Loucy (cell line): ENCODE data around the gene UBE3C.

Experiments used
- H2AFZ ChIP-seq: fragments of 200-600 bp; sonication (generic); 2 replicates; pipeline ENCODE4 v1.6.0; 2016; ENCODE audit warnings: antibody characterized with exemption, mild to moderate bottlenecking, low read length, moderate library complexity
- H3F3A ChIP-seq: fragments of 200-600 bp; 2 replicates; pipeline ENCODE4 v1.6.0; 2016; ENCODE audit warnings: antibody characterized with exemption, low read depth, mild to moderate bottlenecking
- H3K27me3 ChIP-seq: fragments of 200-600 bp; sonication (generic); 2 replicates; pipeline ENCODE4 v1.6.1; 2014; ENCODE audit warnings: low read length, mild to moderate bottlenecking; ENCODE audit not compliant: insufficient read depth, poor library complexity, severe bottlenecking
- H3K36me3 ChIP-seq: fragments of 200-600 bp; sonication (generic); 2 replicates; pipeline ENCODE4 v1.6.1; 2016; ENCODE audit warnings: low read length; ENCODE audit not compliant: insufficient read depth
- H3K4me1 ChIP-seq: fragments of 200-600 bp; sonication (generic); 2 replicates; pipeline ENCODE4 v1.5.1; 2014; ENCODE audit warnings: low read length, mild to moderate bottlenecking; ENCODE audit not compliant: insufficient read depth, poor library complexity, severe bottlenecking
- H3K4me2 ChIP-seq: fragments of 200-600 bp; sonication (generic); 2 replicates; pipeline ENCODE4 v1.6.0; 2014; ENCODE audit warnings: antibody characterized with exemption, low read length, low read depth, mild to moderate bottlenecking; ENCODE audit not compliant: poor library complexity, severe bottlenecking
- H3K4me3 ChIP-seq: fragments of 200-600 bp; sonication (generic); 2 replicates; pipeline ENCODE4 v1.5.1; 2014; ENCODE audit warnings: low read length, mild to moderate bottlenecking, mixed read lengths; ENCODE audit not compliant: poor library complexity, severe bottlenecking
- H3K79me2 ChIP-seq: fragments of 200-600 bp; sonication (generic); 2 replicates; pipeline ENCODE4 v1.6.1; 2014; ENCODE audit warnings: low read length; ENCODE audit not compliant: insufficient read depth
- H3K9ac ChIP-seq: fragments of 200-600 bp; sonication (generic); 2 replicates; pipeline ENCODE4 v1.6.0; 2014; ENCODE audit warnings: mild to moderate bottlenecking, low read depth, low read length, moderate library complexity; ENCODE audit not compliant: poor library complexity, severe bottlenecking
- H3K9me2 ChIP-seq: fragments of 200-600 bp; sonication (generic); replicated peaks from 2 replicates; pipeline ENCODE4 v1.6.1; 2016; ENCODE audit warnings: low read depth, low read length, mixed read lengths
- H3K9me3 ChIP-seq: fragments of 200-600 bp; sonication (generic); 2 replicates; pipeline ENCODE4 v1.6.1; 2014; ENCODE audit warnings: mild to moderate bottlenecking, antibody characterized with exemption, low read length, low read depth; ENCODE audit not compliant: insufficient read depth
- H4K20me1 ChIP-seq: fragments of 200-600 bp; sonication (generic); 2 replicates; pipeline ENCODE4 v1.6.0; 2014; ENCODE audit warnings: antibody characterized with exemption, low read length, mild to moderate bottlenecking; ENCODE audit not compliant: insufficient read depth, poor library complexity, severe bottlenecking
- CTCF ChIP-seq: fragments of 200-600 bp; sonication (generic); conservative IDR thresholded peaks from 2 replicates; pipeline ENCODE4 v1.5.1; 2014; ENCODE audit warnings: mild to moderate bottlenecking, antibody characterized with exemption, low read length
- EZH2phosphoT487 ChIP-seq: fragments of 200-600 bp; IDR thresholded peaks from 2 replicates; pipeline ENCODE4 v1.6.1; 2018; ENCODE audit warnings: antibody characterized with exemption, mild to moderate bottlenecking, moderate library complexity, borderline replicate concordance

UBE3C gene

DNA sequence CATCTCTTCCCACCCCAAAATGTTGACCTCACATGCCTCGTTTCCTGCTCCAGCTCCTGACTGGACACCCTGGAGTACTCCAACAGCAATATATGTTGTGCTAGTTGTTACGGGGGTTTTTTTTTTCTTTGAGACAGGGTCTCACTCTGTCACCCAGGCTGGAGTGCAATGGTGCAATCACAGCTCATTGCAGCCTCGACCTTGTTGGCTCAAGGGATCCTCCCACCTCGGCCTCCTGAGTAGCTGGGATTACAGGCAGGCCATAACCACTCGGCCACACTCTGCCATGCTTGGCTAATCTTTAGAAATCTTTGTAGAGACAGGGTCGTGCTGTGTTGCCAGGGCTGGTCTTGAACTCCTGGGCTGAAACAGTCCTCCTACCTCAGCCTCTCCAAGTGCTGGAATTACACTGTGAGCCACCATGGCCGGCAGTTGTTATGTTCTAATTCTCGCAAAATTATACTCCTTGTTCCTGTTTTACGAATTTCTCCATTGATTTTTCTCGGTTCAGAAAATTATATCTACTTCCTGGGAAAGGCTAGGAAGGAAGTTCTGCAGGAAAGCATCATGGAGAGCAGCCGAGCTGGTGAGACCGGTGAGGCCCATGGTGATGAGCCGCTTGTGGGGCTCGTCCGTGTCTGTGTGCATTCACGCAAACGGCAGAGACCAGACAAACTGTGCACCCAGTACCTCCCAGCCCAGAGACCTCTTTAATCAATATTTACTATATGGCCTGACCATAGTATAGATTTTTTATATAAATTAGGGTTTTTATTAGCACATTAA is 145.7 kb downstream of the UBE3C start:
- Histone ChIP-seq H3K9ac (no peak overlapping the region), H3K9me3 (no peaks in the 10 kb centered on the region), H3K4me2 (no peak overlapping the region), H3K36me3 (no peaks in the 10 kb centered on the region), H3K79me2 (no peaks in the 10 kb centered on the region), H3K9me2 (no peaks in the 10 kb centered on the region), H3K4me3 (no peak overlapping the region), H3F3A (no peaks in the 10 kb centered on the region), H3K4me1 (no peaks in the 10 kb centered on the region), H3K27me3 (no peaks in the 10 kb centered on the region), H4K20me1 (no peaks in the 10 kb centered on the region), H2AFZ (no peak overlapping the region)
- TF ChIP-seq CTCF = no peak
- no peak for TF ChIP-seq EZH2phosphoT487

DNA sequence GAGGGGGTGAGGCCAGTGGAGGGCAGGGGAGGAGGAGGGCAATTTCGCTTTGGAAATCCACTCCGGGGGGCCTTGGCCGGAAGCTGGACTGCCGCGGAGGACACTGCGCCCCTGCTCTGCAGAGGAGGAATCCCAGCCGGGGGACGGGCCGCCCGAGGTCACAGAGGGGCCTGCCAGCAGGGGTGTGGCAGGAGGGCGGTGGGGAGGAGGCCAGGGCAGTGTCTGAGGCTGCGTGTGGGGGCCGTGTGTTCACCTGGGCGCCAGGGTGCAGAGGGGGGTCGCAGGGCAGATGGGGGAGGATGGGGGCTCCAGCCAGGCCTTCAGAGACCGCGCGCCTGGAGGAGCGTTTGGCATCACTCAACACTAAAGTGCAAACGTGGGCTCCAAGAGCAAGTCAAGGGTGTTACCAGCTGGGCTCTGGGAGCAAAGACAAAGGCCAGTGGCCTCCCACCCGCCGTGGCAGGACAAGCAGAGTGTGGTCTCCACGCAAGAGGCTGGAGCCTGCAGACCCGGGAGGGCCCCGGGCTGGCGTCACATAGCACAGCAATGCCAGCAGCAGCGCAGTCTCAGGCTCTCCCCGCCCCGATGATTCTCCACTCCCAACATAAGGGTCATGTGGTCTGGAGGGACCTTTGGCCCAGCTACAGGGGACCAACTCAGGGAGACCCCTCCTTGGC is 152.8 kb downstream of the UBE3C start:
- H3K9me2 ChIP-seq = no peaks in the 10 kb centered on the region
- H2AFZ ChIP-seq = no peak overlapping the region
- no peak overlapping the region for H3K4me2 ChIP-seq
- H4K20me1 ChIP-seq = no peaks in the 10 kb centered on the region
- no peaks in the 10 kb centered on the region for H3K9me3 ChIP-seq
- H3K79me2 ChIP-seq = no peaks in the 10 kb centered on the region
- H3K36me3 ChIP-seq = no peaks in the 10 kb centered on the region
- H3K4me3 ChIP-seq = no peak overlapping the region
- no peaks in the 10 kb centered on the region for H3K27me3 ChIP-seq
- H3F3A ChIP-seq = no peaks in the 10 kb centered on the region
- no peaks in the 10 kb centered on the region for H3K4me1 ChIP-seq
- no peak for TF ChIP-seq EZH2phosphoT487
- no peak for TF ChIP-seq CTCF
- no peak overlapping the region for H3K9ac ChIP-seq

- no peaks in the 10 kb centered on the region for H3F3A ChIP-seq
- H3K79me2 ChIP-seq = no peaks in the 10 kb centered on the region
- H3K4me3 ChIP-seq = no peak overlapping the region
- TF ChIP-seq CTCF (no peak), EZH2phosphoT487 (no peak)
- no peak overlapping the region for H3K9ac ChIP-seq
- no peak overlapping the region for H3K4me2 ChIP-seq
- no peaks in the 10 kb centered on the region for H4K20me1 ChIP-seq
- H3K9me2 ChIP-seq = no peaks in the 10 kb centered on the region
- no peaks in the 10 kb centered on the region for H3K4me1 ChIP-seq
- H3K9me3 ChIP-seq = no peaks in the 10 kb centered on the region
- no peak overlapping the region for H2AFZ ChIP-seq
- H3K36me3 ChIP-seq = no peaks in the 10 kb centered on the region
- no peaks in the 10 kb centered on the region for H3K27me3 ChIP-seq
Observed at GRCh38 chr7:157292258-157292657, 153.5 kb downstream of the UBE3C start.
